Measurements from ENCODE around the gene SSTR3. TPM values are rescaled to one million over a fixed set of nuclear protein-coding genes. Genes with fewer than 3 reads are reported as not detected.

SSTR3 gene
- total and polyA plus RNA-seq, 4 donors = 0.19 TPM; not detected in 3

DNA sequence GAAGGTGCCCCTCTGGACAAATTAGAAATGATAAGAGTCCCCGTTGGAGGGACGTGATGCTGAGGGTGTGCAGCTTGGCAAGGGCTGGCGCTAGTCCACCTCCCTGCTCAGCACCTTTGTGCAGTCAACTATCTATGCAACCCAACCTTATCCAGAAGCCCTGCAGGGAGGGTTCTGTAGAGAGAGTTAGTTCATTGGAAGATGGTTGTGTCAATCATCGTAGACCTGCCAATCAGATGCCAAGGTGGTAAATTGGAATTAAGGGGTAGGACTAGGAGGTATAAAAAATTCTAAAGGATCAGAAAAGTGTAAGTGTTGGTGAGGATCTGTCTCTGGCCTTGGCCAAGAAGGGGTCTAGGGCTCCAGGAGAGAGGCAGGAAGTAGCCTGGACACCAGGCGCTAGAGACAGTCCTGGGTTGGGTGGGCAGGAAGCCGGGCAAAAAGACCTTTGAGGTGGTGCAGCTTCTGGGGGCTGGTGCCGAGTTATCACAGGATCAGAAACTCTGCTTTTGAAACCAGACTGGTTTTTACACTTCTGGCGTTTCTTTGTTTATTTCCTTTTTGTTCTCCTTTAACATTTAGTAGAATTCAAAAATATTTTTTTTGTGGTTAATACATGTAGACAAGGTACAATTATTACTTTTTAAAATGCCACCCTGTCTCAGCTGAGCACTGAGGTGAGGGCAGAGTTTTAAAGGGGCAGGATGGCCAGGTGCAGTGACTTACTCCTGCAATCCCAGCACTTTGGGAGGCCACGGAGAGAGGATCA, 25.9 kb downstream of the SSTR3 start:
- 70% methylated on average over 9 of the region's 9 CpGs for WGBS
- H3K9ac ChIP-seq (ENCODE audit: low read depth in 1 of 2, low read length in 2 of 2) = no peak overlapping the region
- TF ChIP-seq HNF4A (conservative IDR thresholded peaks at IDR 0.05) (no peak), SP1 (IDR thresholded peaks at IDR 0.05) (peak; percentile 74)
- H3K4me1 ChIP-seq (ENCODE audit: control insufficient read depth in 4 of 4, insufficient read depth in 4 of 4, low read length in 3 of 4) = peaks cover 4 to 15% (median 8%) of the 10 kb centered on the region in 4 donors
- peak overlapping the region; percentile 6 to 23 for H3K27ac ChIP-seq (ENCODE audit: low read depth in 1 of 2, low read length in 2 of 2)
- no peaks in the 10 kb centered on the region for H3K9me3 ChIP-seq (ENCODE audit: control insufficient read depth in 4 of 4, low read length in 3 of 4)
- DNase-seq (ENCODE audit: low spot score) = no peak
- no peak overlapping the region for H3K4me3 ChIP-seq (ENCODE audit: low read depth in 1 of 3, low read length in 3 of 3)
- no peaks in the 10 kb centered on the region for H3K27me3 ChIP-seq (ENCODE audit: control insufficient read depth in 4 of 4, insufficient read depth in 4 of 4, low read length in 3 of 4)
- peaks cover 0 to 4% (median 0%) of the 10 kb centered on the region in 4 donors for H3K36me3 ChIP-seq (ENCODE audit: control insufficient read depth in 4 of 4, insufficient read depth in 3 of 4, low read depth in 1 of 4, low read length in 3 of 4)

DNA sequence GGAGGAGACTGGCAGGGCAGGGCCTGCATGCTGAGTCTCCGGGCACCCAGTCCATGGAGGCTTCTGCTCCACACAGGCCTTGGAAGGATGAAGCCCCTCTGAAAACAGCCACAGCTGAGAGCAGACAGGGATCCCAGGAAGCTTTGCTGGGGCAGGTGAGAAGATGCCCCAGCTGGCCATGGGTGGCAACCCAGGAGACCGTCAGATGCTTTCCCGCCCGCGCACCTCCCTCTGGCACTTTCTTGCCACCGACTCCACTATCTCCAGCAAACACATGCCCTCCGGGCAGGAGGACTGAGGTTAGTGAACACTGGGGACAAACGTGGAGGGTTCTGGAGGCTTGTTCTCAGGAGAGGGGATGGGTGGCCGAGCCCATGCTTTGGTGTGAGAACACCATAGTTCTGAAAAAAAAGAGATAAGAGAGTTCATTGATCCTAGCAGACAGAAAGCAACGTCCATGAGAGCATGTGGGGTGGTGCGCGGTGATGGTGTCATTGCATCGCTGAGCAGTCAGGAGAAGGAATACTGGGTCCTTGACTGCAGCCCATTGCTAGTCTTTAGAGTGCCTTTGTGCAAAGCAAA, 26.5 kb downstream of the SSTR3 start:
- TF ChIP-seq RXRA (IDR thresholded peaks at IDR 0.05) (peak; percentile 59 to 61), FOXA2 (IDR thresholded peaks at IDR 0.05) (no peak), TAF1 (conservative IDR thresholded peaks at IDR 0.05) (no peak), JUND (IDR thresholded peaks at IDR 0.05) (no peak), RAD21 (IDR thresholded peaks at IDR 0.05) (no peak)
- TF ChIP-seq, protein P1, sequence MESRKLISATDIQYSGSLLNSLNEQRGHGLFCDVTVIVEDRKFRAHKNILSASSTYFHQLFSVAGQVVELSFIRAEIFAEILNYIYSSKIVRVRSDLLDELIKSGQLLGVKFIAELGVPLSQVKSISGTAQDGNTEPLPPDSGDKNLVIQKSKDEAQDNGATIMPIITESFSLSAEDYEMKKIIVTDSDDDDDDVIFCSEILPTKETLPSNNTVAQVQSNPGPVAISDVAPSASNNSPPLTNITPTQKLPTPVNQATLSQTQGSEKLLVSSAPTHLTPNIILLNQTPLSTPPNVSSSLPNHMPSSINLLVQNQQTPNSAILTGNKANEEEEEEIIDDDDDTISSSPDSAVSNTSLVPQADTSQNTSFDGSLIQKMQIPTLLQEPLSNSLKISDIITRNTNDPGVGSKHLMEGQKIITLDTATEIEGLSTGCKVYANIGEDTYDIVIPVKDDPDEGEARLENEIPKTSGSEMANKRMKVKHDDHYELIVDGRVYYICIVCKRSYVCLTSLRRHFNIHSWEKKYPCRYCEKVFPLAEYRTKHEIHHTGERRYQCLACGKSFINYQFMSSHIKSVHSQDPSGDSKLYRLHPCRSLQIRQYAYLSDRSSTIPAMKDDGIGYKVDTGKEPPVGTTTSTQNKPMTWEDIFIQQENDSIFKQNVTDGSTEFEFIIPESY (IDR thresholded peaks at IDR 0.05) = no peak
- Histone ChIP-seq H3K36me3 (ENCODE audit: control insufficient read depth in 4 of 4, insufficient read depth in 3 of 4, low read depth in 1 of 4, low read length in 3 of 4) (peaks cover 0 to 4% (median 0%) of the 10 kb centered on the region in 4 donors), H3K27ac (ENCODE audit: low read depth in 1 of 2, low read length in 2 of 2) (peak overlapping the region in 1 of 2 donors; percentile 6), H3K27me3 (ENCODE audit: control insufficient read depth in 4 of 4, insufficient read depth in 4 of 4, low read length in 3 of 4) (no peaks in the 10 kb centered on the region), H3K4me3 (ENCODE audit: low read depth in 1 of 3, low read length in 3 of 3) (no peak overlapping the region), H3K9ac (ENCODE audit: low read depth in 1 of 2, low read length in 2 of 2) (no peak overlapping the region), H3K9me3 (ENCODE audit: control insufficient read depth in 4 of 4, low read length in 3 of 4) (no peaks in the 10 kb centered on the region), H3K4me1 (ENCODE audit: control insufficient read depth in 4 of 4, insufficient read depth in 4 of 4, low read length in 3 of 4) (peaks cover 4 to 15% (median 8%) of the 10 kb centered on the region in 4 donors)
- WGBS = 70% methylated on average over 13 of the region's 13 CpGs
- DNase-seq (ENCODE audit: low spot score) = no peak

DNA sequence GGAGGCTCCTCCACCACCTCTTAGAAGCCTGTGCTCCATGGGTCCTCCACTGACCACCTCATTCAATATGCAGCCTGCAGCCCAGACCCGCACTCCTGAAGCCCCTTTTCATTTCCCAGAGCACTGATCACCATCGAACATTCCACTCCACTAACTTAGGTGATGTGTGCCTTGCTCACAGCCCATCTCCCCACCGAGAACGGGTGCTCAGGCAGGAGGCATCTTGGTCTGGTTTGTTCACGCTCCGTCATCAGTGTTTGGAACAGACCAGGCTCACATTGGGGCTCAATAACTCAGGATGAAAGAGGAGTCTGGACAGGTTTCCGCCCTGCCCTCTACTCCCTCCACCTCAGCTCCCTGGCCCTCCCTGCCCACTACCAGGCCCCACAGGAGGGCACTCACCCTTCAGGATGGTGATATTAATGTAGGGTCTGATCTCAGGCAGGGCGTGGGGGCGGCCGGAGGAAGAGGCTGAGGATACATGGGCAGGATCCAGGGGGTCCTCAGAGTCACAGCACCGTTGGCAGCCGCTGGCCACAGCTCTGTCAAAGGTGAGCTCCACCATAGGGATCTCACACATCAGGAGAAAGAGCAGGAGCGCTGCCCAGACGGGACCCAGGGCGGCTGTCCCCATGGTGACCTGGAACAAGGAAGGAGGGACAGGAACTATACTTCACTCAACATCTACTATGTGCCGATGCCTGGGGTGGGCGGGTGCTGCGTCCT, 27.3 kb downstream of the SSTR3 start:
- Histone ChIP-seq H3K27ac (ENCODE audit: low read depth in 1 of 2, low read length in 2 of 2) (no peak overlapping the region), H3K9ac (ENCODE audit: low read depth in 1 of 2, low read length in 2 of 2) (no peak overlapping the region), H3K9me3 (ENCODE audit: control insufficient read depth in 4 of 4, low read length in 3 of 4) (no peaks in the 10 kb centered on the region), H3K27me3 (ENCODE audit: control insufficient read depth in 4 of 4, insufficient read depth in 4 of 4, low read length in 3 of 4) (no peaks in the 10 kb centered on the region), H3K4me3 (ENCODE audit: low read depth in 1 of 3, low read length in 3 of 3) (no peak overlapping the region), H3K36me3 (ENCODE audit: control insufficient read depth in 4 of 4, insufficient read depth in 3 of 4, low read depth in 1 of 4, low read length in 3 of 4) (peaks cover 0 to 4% (median 0%) of the 10 kb centered on the region in 4 donors), H3K4me1 (ENCODE audit: control insufficient read depth in 4 of 4, insufficient read depth in 4 of 4, low read length in 3 of 4) (peaks cover 4 to 15% (median 8%) of the 10 kb centered on the region in 4 donors)
- TF ChIP-seq, protein P2, sequence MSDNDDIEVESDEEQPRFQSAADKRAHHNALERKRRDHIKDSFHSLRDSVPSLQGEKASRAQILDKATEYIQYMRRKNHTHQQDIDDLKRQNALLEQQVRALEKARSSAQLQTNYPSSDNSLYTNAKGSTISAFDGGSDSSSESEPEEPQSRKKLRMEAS (IDR thresholded peaks at IDR 0.05) = no peak
- TF ChIP-seq GABPA (IDR thresholded peaks at IDR 0.05 in 1 of 2, conservative IDR thresholded peaks at IDR 0.05 in 1 of 2) (no peak), TAF1 (conservative IDR thresholded peaks at IDR 0.05) (no peak), FOXA2 (IDR thresholded peaks at IDR 0.05) (no peak), HNF4G (IDR thresholded peaks at IDR 0.05) (no peak), NR2F2 (IDR thresholded peaks at IDR 0.05) (no peak), SP1 (IDR thresholded peaks at IDR 0.05) (no peak), JUND (IDR thresholded peaks at IDR 0.05) (no peak), HNF4A (conservative IDR thresholded peaks at IDR 0.05) (no peak), FOXA1 (IDR thresholded peaks at IDR 0.05) (no peak), YY1 (IDR thresholded peaks at IDR 0.05) (no peak), RXRA (IDR thresholded peaks at IDR 0.05) (no peak)
- TF ChIP-seq, protein P3, sequence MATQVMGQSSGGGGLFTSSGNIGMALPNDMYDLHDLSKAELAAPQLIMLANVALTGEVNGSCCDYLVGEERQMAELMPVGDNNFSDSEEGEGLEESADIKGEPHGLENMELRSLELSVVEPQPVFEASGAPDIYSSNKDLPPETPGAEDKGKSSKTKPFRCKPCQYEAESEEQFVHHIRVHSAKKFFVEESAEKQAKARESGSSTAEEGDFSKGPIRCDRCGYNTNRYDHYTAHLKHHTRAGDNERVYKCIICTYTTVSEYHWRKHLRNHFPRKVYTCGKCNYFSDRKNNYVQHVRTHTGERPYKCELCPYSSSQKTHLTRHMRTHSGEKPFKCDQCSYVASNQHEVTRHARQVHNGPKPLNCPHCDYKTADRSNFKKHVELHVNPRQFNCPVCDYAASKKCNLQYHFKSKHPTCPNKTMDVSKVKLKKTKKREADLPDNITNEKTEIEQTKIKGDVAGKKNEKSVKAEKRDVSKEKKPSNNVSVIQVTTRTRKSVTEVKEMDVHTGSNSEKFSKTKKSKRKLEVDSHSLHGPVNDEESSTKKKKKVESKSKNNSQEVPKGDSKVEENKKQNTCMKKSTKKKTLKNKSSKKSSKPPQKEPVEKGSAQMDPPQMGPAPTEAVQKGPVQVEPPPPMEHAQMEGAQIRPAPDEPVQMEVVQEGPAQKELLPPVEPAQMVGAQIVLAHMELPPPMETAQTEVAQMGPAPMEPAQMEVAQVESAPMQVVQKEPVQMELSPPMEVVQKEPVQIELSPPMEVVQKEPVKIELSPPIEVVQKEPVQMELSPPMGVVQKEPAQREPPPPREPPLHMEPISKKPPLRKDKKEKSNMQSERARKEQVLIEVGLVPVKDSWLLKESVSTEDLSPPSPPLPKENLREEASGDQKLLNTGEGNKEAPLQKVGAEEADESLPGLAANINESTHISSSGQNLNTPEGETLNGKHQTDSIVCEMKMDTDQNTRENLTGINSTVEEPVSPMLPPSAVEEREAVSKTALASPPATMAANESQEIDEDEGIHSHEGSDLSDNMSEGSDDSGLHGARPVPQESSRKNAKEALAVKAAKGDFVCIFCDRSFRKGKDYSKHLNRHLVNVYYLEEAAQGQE (IDR thresholded peaks at IDR 0.05) = no peak
- TF ChIP-seq, protein P4, sequence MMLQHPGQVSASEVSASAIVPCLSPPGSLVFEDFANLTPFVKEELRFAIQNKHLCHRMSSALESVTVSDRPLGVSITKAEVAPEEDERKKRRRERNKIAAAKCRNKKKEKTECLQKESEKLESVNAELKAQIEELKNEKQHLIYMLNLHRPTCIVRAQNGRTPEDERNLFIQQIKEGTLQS (IDR thresholded peaks at IDR 0.05) = no peak
- TF ChIP-seq, protein P1 (IDR thresholded peaks at IDR 0.05) = no peak
- 93% methylated on average over 18 of the region's 18 CpGs for WGBS
- no peak for DNase-seq (ENCODE audit: low spot score)

All from liver (tissue), 9 donors.